Ecto neural progenitor cell (in vitro differentiated cells): Measurements from ENCODE around the gene KCNG2.

Source experiments
- DNase-seq: peaks from one replicate; pipeline ENCODE4 v3.0.0-alpha.2; 2018; ENCODE audit warnings: low spot score

KCNG2 gene

DNA sequence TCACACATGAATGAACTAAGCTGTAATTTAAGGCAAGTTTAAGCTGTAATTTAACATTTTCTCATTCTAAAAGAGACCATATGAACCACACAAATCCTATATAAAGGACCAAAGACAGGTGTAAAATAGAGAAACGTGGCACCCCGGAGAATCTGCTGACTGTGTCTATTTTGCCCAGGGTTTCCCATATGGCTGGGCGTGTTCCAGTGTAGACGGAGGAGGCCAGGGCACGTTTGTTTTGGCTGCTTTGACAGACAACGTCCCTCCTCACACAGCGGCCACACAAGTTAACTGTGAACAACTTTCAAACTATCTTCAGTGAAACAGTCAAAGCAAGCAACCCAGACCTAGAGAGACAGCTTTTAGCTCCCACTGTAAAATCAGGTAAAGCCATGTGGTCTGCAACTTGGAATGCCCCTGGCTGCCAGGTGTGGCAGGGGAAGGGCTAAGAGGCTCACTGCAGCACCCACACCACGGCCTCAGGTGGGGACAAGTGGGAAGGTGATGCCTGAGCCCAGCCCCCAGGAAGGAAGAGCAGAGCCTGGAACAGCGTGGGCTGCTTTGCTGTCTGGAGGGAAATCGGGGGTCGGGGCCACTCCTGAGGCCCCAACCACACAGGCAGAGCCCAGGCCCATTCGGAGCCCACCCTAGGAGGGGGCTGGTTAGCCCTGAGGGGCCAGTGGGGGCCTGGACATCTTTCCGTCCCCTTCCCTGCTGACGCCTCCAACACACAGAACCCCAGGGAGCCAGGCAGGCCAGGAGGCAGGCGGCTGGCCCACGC, 113.0 kb downstream of the KCNG2 start:
- no peak for DNase-seq

DNA sequence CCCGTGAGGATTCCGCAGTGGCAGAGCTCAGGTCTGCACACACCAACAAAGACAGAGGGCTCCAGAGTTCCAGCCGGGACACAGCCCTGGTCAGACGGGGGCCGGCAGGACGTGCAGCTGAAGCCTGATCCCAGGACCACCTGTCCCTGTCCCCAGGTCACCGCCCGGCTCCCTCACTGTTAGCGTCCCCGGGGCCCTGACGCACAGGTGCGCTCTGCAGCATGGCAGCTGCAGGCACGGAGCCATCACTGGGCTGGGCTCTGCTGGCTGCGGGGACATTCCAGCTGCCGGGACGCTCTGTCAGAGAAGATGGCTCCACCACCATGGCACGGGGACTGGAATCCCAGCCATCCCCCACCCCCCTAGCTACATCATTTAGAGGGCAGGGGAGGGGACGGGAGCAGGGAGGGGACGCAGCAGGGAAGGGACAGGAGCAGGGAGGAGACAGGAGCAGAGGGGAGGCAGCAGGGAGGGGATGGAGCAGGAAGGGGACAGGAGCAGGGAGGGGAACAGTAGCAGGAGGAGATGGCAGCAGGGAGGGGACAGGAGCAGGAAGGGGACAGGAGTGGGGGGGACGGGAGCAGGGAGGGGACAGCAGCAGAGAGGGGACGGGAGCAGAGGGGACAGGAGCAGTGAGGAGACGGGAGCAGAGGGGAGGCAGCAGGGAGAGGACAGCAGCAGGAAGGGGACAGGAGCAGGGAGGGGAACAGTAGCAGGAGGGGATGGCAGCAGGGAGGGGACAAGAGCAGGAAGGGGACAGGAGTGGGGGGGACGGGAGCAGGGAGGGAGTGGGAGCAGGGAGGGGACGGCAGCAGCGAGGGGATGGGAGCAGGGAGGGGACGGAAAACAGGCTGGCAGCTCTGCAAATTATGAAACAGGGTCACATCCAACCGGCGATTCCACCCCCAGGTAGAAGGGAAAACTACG, 113.9 kb downstream of the KCNG2 start:
- peak; percentile 53 for DNase-seq

DNA sequence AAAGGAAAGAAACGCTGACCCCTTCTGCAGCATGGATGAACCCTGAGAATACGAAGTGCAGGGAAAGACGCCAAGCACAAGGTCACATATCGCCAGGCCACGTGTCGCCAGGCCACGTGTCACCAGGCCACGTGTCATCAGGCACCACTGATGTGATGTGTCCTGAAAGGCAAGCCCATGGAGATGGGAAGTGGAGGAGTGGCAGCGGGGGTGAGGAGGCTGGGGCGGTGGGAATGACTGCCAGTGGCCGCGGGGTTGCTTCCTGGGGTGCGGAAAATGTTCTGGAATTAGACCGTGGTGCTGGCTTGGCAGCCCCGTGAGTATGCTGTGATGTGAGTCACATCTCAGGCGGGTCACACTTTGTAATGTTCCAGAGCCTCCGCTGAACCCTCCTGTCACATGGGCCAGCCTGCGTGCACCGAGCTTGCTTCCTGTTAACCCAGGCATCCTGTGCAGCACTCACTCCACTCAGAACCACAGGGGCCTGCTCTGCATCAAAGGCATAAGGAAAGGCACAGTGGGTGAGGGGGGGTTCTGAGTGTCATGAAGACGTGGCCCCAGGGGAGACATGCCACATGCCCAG, 114.8 kb downstream of the KCNG2 start:
- DNase-seq, result peak; percentile 36

DNA sequence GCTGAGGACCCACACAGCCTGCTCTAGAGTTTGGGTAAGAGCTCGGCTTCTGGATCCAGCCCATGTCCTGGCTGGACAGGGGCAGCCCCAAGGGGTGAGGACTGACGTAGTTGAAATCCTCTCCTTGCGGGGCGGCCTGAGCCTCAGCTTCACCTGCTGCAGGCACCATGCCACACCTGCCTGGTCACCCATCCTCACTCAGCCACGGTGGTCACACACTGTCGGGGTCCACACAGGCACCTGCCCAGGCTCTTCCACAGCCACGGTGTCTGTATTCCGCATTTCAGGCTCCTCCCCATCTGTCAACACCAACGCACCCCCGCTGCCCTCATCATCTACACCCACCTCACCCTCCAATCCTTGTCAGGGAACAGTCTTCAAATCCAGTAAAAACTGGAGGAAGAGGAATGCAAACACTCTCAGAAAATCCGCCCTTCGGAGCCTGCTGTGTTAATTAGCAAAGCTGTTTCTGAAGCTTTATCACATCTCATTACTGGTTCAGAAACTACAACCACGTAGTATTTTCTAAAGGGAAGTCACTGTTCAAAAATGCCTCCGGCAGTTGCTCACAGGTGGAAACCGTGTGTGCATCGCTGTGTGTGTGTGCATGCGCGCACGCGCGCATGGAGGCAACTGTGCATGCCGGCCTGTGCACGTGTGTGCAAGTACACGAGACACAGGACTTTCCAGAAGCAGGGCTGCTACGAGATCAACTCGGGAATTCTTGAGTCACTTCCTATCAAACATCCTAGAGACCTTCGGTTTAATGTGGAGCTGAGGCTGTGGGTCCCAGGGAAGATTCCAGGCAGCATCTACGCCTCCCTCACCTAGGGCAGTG, 115.5 kb downstream of the KCNG2 start:
- peak; percentile 36 for DNase-seq

DNA sequence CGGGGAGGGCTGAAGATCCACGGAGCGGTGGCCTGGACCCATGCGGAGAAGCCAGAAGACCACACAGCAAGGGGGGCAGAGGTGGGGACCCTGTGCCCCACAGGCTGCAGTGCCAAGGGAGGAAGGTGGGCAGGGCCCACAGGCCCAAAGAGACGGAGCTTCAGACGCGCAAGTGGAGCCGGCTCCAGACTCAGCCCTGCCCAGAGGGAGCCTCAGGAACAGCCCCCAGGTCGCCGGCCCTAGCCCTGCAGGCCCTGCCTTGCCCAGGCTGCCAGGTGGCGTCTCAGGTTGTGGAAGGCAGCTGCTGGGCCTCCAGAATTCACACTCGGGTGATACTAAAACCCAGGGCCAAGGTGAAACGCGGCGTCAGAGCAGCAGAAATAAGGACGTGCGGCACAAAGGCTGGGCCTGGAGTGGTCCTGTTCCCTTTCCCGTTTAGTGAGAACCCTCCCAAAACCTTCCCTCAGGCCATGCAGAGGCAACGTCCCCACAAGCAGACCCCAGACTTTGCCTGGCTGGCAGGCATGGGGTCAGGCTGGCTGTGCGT, 116.9 kb downstream of the KCNG2 start:
- DNase-seq, result peak; percentile 42

DNA sequence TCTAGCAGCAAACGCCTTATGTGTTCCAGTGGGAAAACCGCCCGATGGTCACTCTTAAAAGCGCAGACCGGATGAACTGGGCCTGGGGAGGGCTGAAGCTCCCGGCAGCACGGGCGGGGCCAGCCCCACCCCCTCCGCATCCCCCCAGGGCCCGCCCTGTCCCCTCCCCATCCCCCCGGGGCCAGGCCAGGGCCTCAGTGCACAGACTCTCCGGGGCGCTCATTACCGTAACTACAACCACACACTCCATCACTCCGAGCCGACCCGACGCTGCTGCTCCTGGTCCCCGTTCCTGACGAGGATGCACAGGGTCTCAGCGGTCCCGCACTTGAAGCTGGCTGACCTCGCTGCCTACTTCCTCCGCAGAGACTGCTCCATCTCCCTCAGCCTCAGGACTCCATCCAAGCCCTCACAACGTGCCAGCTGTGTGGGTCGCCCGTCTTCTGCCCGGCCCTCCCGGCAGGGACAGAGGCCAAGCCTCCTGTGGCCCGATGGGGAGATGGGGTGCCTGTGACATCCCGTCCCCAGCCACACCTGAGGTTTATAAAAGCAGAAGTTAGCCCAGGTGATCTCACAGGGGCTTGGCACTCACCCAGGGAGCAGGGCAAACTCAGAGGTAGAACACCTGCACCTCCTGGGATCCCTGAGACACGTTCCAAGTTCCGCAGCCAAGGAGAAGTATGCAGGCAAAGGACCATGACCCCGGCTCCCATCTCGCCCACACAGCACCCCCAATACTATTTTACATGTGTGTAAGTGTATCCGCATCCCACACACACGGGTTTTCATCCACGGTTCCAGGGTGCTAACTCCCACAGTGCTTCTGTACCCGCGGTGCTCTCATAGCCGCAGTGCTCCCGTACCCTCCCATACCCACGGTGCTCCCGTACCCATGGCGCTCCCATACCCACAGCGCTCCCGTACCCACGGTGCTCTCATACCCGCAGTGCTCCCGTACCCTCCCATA, 117.7 kb downstream of the KCNG2 start:
- peak; percentile 36 for DNase-seq

DNA sequence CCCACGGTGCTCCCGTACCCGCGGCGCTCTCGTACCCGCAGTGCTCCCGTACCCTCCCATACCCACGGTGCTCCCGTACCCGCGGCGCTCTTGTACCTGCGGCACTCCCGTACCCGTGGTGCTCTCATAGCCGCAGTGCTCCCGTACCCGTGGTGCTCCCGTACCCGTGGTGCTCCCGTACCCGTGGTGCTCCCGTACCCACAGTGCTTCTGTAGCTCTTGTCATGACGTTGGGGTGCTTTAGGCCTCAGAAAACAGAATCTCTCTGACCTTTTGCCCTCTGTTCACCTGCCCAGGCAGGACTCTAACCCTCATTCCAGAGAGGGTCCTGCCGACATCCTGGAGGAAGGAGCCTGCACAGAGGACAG, 118.4 kb downstream of the KCNG2 start:
- DNase-seq, result no peak

DNA sequence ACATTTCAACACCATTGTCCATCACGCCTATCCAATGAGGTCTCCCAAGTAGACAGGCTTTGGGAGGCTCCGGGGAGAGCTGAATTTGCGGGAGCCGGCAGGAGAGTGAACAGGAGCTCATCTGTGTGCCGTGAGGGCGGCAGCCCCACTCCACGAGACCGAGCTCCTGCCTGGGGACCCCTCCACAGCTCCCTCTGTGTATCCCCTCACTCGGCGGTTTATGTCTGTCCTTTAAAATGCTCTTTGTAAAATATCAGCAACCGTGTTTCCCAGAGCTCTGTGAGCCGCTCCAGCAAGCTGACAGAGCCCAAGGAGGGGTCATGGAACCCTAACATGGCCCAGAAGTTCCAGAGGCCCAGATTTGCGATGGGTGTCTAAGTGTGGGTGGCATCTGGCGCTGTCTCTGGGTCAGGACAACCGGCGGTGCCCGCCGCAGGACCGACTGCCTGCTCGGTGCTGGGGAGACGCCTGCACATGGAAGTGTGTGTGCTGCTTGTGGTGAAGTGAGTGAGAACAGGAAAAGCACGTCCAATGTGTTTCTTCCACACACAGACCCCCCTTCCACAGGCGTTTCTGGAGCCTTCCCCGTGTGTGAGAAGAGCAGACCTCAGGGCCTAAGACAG, 118.9 kb downstream of the KCNG2 start:
- DNase-seq, result peak; percentile 26

DNA sequence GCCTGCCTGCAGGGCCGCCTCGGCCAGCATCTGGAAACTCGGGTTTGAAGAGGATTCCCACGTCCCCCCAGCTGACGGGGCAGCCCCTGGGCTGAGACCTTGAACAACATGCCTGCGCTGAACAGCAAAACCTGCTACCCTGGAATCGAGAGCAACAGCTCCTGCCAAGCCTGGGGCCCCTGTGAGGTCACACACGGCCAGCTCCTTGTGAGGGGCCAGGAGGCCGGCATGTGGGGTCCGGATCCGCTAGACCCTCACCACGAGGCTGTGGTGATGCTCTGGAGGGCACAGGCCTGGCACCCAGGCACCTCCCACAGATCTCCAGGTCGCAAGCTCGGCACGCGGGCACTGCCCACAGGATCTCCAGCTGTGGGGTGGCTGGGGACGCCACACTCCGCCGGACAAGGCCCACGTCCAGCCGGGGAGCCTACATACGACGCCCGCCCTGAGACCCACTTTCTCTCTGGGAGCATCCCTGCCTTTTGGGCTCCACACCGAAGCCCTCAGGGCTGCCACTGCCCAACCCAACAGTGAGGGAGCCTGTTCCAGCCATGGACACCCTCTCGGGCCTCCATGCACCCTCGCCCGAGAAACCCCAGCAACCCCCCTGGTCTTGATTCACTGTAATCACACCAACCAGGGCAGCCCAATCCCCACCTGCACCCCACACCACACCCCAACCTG, 119.6 kb downstream of the KCNG2 start:
- peak; percentile 30 for DNase-seq

DNA sequence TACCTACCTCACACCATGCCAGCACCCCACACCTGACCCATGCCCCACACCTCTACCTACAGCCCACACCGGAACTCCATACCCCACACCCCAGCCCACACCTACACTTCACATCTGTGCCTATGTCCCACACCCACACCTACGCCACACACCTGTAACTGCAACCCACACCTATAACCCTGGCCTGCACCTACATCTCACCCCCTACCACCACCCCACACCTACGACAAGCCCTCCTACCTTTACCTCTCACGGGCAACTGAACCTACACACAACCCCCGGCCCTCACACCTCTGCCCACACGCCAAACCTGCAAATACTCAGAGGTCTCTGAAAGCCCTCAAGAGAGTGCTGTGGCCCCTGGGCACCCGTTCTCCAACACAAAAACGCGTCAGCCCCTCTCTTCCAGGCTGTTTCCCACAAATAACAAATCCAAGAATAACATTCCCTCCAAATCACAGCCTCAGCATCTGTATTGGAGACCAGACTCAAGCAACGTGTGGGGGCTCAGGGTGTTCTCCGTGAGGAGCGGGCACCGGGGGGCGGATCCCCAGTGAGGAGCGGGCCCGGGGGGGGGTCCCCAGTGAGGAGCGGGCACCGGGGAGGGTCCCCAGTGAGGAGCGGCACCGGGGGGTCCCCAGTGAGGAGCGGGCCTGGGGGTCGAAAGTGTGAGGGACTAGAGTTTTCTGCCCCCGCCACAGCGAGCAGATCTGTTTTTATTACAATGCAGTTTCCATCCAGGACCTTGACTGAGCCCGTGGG, 120.3 kb downstream of the KCNG2 start:
- peak; percentile 35 for DNase-seq

DNA sequence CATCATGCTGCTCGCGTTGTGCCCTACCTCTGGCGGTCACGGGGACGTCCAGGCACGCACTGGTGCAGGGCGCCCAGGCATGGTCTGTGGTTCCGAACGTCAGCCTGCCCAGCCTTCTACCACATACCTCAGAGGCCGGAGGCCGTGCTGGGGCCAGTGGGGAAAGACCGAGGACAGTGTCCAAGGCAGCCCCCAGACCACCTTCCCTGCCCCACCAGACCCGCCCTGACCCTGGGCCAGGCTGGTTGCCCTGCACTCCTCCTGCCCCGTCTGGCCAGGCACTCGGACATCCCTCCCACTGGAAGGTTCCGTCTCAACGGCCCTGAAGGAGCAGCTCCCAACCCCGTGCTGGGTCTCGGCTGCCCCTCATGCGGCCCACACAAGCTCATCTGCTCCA, 120.9 kb downstream of the KCNG2 start:
- peak; percentile 32 for DNase-seq

DNA sequence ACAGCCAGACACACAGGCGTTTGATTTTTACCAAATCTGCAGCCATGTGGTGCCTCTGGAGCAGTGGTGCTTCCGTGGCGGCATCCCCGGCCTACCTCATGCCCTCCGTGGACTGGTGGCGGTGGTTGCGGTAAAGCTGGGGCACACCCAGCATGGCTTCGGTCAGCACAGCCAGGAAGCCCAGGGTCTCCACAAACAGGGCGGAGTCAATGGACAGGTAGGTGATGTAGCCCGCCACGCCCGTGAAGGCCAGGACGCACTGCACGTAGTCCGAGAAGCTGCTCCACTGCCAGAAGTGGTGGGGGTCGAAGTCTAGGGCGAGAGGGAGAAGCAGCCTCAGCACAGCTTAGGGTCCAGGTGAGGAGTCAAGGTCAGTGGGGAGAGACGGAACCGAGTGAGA, 121.4 kb downstream of the KCNG2 start:
- peak; percentile 31 for DNase-seq

DNA sequence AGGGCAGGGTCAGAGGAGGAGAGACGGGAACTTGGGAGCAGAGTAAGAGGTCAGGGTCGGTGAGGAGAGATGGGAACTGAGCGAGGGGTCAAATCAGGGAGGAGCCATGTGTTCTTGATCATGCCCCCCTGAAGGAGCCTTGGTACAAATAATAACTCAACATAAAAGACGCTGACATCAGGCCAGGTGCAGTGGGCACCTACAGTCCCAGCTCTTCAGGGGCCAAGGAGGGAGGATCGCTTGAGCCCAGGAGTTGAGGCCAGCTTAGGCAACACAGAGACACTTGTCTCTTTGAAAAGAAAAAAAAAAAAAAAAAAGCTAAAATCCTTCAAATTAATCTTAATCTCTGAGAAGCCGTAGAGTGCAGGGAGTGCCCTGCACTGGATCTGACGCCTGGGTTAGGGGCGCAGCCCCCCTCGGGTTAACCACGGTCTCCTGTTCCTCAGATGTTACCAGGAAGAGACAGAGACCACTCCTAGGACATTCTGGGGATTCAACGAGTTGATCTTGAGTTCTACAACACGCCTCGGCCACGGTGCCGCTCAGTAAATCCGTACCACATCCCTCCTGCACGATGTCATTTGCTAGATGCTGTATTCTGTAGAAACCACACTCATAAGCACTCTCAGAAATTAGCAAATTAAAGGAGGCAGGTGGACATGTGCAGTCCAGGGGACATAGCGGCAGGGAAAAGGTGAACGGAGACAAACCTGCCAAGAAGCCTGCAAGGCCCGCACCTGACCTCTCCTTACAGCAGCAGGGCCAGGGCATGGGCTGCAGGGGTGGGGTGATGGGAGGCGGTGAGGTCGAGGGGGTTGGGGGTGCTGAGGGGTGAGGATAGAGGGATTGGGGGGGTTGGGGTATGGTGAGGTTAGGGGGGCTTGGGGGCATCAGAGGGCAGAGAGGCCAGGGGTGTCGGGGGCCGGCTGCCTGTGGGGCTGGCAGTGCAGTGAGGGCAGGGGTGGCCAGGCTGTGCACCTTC, 124.5 kb downstream of the KCNG2 start:
- DNase-seq, result peak; percentile 13

DNA sequence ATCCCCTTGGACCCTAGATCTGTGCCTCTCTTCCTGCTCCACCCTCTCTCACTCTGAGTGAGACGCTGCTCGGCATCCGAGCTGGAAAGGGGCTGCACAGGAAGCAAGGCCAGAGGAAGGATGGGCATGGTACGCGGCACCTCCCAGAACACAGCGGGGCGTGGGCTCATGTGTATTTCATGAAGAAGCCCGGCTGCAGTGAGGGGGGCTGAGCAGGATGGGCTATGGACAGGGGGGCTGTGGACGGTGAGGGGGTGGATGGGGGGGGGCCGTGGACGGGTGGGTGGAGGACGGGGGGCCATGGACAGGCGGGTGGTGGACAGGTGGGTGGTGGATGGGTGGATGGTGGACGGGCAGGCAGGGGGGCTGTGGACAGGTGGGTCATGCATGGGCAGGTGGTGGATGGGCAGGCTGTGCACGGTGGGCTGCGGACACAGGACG, 125.3 kb downstream of the KCNG2 start:
- DNase-seq, result no peak

DNA sequence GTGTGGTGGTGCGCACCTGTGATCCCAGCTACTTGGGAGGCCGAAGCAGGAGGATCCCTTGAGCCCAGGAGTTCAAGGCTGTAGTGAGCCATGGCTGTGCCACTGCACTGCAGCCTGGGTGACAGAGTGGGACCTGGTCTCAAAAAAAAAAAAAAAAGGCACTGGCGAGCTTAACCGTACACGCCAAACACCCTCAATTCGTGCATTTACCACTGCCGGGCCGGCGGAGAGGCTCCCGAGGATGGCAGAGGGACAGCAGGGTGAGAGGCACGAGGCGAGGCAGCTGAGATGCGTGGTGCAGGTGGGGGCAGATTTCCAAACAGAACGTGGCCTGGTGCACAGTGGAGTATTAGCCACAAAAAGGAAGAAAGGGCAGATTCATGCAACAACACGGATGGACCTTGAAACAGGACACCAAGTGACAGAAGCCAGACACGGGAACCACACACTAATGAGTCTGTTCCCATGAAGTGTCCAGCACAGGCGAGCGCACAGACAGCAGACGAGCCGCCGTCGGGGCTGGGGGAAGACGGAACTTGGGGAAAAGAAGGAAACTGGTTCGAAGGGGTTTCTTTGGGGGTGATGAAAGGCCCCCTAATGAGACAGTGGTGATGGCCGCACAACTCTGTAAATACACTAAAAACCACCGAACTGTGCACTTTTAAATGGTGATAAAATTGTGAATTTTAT, 126.3 kb downstream of the KCNG2 start:
- no peak for DNase-seq
